Erythroblast (primary cell): ENCODE data around the gene CALN1.

Source experiments
- DNase-seq, 2 experiments: peaks; one replicate each; lab custom pipeline; 2025; lab: John Stamatoyannopoulos, UW
- GATA1 ChIP-seq: IDR thresholded peaks from 2 replicates; pipeline ENCODE4 v1.6.1; 2011; ENCODE audit warnings: low read depth, mild to moderate bottlenecking, control low read depth, low read length, moderate library complexity
- POLR2A ChIP-seq: IDR thresholded peaks from 2 replicates; pipeline ENCODE4 v1.6.1; 2011; ENCODE audit warnings: mild to moderate bottlenecking, low read length

CALN1 gene

DNA sequence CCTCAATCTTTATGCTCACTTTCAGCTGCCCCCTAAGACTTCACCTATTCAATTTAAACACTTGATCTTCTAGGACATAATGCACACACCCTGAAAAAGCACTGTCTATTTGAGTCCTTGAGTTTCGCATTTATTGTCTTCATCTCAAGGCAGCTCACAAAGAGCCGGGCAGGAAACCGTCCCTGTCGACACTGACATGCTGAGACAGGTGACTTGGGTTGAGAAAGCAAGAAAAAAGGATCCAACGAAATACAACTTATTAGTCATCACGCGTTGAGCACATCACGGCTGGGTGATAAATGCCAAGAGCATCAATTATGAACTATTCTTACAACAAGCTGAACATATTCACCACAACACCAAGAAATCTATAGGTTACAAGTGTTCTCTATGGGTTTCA lies 91.1 kb downstream of the CALN1 start:
- no peak for TF ChIP-seq GATA1
- TF ChIP-seq POLR2A: no peak
- DNase-seq: no peak

DNA sequence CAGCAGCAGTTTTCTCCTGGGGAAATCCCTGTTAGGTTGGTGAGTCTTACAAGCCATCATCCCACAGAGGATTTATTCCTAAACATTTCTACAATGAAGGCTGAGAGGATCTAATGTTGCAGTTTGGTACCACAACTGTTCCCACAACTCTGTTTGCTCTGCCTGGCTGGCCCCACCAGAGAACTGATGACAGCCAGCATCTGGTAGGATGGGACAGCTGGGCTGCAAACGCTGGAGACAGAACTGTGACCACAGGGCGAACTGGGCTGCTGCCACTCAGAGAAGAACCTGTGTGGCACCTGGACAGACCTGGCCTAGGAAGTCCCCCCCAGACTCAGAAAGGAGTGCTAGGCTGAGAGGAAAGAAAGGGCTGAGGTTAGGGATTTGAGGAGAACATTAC lies 94.8 kb downstream of the CALN1 start:
- no peak for DNase-seq
- no peak for TF ChIP-seq POLR2A
- TF ChIP-seq GATA1: no peak

DNA sequence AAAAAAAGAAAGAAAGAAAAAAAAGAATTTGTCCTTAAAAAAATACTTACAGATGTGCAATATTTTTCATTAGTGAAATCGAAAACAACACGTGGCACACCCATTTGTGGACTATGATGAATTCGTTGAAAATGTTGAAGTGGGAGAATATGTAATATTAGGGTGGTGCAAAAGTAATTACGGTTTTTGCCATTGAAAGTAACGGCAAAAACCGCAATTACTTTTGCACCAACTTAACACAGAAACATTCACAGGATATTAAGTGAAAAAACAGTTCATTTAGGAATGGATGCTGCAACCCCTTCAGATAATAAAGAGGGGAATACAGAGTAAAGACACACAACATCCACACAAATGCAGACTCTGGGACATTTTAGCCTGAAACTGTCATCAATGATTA lies 96.0 kb downstream of the CALN1 start:
- DNase-seq: no peak
- no peak for TF ChIP-seq GATA1

DNA sequence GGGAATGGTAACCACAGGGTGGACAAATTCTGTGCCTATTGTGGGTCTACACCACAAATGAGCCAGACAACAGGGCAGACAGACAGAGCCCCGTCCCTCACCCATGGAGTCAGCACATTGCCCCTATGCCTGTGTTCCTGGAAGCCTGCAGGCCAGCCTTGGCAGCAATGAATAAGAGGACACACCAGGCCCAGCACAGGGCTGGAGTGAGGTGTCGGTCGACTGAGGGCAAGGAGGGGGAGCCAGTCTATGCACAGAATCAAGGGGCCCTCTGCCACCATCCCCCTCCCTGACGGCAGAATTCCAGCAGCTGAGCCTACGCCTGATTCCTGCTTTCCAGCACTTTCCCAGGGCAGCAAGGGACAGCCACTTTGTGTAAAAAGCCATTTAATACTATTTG lies 98.2 kb downstream of the CALN1 start:
- TF ChIP-seq GATA1 (no peak), POLR2A (no peak)
- no peak for DNase-seq

DNA sequence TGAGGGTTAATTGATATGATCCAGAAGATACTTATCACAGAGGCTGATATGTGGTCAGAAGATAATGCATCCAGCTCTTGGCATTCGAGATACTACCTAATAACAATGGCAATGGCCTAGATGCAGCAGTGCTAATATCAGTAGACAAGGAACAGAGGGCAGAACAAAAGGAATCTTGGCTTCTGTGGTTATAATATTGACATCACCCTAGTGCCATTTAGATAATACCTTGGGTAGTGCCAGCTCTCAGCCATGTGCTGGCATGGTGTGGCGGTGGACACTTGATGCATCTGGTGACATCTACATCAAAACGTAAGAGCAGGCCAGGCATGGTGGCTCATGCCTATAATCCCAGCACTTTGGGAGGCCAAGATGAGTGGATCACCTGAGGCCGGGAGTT lies 101.8 kb downstream of the CALN1 start:
- TF ChIP-seq POLR2A (no peak), GATA1 (no peak)

DNA sequence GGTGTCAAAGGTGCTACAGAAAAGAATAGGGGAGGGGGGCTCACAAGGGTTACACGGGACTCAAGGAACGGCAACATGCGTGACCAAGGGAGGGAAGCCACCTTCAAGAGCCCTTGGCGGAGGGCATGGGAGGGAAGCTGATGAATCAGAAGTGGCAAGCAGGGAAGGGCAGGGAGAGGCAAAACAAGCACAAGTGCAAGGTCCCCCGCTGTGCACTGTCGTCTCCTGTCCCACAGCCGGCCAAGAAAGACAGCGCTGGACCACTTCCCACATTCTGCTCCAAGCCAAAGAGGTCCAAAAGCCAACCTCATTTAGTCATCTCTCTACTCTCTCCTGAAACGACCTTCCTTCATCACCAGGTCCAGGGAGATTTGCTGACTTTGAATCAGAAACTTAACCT lies 102.7 kb downstream of the CALN1 start:
- no peak for DNase-seq
- no peak for TF ChIP-seq GATA1
- TF ChIP-seq POLR2A: no peak

More for the DNA sequence above, 101.8 kb downstream of the CALN1 start:
- DNase-seq: no peak

DNA sequence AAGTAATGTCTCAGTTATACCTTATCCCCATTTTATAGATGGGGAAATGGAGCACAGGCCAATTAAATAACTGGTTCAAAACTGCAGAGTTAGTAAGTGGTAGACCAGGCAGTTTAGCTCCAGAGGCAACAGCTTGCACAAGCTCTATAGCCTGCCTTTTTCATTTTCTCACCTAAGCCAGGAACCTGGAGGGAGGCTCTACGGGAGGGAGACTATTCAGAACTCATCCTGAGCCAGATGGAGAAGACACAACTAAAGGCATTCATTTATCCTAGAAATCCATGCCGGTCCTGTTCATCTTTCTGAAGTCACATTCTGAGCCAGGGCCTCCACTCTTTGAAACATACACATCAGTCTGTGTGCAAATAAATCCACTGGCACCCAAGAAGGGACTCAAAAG lies 103.2 kb downstream of the CALN1 start:
- DNase-seq: no peak

DNA sequence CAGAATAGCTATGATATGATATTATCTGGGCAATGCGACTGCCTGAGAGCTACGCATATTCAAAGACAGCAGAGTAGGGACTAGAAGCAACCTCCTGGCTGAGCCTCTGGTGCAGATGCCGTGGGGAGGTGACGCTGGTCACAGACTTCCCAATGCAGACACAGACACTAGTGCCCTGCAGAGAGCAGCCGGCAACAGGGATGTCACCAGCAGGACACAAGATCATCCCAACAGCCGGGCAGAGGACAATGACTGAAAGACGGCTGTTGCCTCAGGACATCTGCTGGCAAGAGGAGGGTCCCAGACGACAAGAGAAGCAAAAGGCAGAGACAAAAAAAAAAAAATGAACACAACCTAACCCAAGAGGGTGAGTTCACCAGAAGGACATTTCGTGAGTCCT lies 104.6 kb downstream of the CALN1 start:
- DNase-seq: no peak

More for the DNA sequence above, 103.2 kb downstream of the CALN1 start:
- TF ChIP-seq GATA1 (no peak), POLR2A (no peak)

DNA sequence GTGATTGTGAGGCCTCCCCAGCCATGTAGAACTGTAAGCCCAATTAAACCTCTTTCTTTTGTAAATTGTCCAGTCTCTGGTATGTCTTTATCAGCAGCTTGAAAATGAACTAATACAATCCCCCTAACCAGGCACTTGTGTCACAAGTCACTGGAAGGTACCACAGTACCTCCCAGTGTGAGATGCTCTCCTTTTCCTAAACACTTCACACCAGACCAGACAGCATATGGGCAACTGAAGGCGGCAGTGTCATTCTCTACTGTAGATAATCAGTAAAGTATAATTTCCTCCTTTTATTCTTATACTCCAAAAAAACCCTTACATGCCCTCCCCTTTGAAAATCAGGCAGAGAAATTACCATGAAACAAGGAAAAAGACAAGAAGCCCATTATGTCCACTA lies 113.2 kb downstream of the CALN1 start:
- TF ChIP-seq GATA1 (no peak), POLR2A (no peak)
- DNase-seq: no peak

More for the DNA sequence above, 104.6 kb downstream of the CALN1 start:
- TF ChIP-seq GATA1 (no peak), POLR2A (no peak)

DNA sequence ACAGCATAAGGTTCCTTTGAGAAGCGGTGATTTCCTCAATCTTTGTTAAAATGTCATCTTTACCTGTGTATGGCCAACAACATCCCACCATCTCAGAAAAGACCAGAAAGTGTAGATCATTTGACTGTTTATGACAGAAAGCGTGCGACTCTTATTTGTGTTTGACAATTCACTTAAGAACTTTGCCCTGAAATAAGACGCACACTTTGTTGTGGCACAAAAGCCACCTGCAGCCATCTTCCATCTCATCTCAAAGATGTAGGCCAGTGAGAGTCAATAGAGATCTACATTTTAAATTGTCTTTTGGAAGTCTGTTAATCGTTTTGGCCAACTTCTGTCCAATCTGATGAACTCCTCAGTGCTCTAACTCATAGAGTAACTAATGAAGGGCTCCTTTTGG lies 114.0 kb downstream of the CALN1 start:
- no peak for DNase-seq
- TF ChIP-seq POLR2A (no peak), GATA1 (no peak)

DNA sequence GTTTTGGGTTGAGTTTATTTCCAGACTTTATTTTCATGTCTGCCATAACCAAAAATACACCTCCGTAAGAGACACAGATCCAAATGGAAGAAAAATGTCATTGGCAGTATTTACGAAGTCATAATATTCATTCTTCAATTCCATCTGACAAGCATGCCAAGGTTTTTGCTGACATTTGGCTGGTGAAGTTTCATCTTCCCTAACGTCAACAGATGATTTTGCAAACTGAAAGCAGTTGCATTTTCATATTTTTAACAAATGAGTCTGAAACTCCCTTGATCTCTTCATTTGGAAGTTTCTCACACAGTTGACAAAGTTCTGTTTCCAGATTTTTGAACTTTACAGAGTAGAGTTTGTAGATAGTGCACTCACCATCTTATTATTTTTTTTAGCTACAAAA lies 114.5 kb downstream of the CALN1 start:
- no peak for TF ChIP-seq POLR2A
- TF ChIP-seq GATA1: no peak
- no peak for DNase-seq

DNA sequence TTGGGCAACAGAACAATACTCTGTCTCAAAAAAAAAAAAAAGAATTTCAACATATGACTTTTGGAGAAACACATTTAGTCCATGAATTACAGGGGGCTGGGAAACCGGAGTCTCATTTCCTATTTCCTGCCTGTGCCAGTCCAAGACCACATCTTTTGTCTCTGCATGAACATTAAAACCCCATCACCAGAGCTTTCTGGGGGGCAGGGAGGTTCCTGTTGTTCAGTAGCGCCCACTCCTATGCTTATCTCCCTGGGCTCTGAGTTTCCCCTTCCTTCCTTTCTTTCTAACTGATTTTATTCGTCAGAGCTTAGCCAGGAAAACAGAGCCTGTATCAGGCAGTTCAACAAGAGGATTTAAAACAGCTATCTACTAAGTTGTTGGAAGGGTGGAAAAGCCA lies 119.3 kb downstream of the CALN1 start:
- DNase-seq: no peak
- TF ChIP-seq GATA1: no peak
- no peak for TF ChIP-seq POLR2A

DNA sequence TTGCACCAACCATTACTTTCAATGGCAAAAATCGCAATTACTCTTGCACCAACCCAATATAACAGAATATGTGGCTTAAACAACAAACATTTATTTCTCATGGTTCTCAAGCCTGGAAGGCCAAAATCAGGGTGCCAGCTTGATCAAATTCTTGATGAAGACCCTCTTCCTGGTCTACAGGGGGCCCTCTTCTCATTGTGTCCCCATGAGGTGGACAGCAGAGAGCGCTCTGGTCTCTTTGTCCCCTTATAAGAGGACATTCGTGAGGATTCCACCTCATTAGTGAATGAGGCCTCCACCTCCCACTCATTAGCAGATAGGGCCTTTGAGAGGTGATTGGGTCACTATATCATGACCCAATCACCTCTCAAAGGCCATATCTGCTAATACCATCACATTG lies 120.0 kb downstream of the CALN1 start:
- DNase-seq: no peak
- no peak for TF ChIP-seq POLR2A

DNA sequence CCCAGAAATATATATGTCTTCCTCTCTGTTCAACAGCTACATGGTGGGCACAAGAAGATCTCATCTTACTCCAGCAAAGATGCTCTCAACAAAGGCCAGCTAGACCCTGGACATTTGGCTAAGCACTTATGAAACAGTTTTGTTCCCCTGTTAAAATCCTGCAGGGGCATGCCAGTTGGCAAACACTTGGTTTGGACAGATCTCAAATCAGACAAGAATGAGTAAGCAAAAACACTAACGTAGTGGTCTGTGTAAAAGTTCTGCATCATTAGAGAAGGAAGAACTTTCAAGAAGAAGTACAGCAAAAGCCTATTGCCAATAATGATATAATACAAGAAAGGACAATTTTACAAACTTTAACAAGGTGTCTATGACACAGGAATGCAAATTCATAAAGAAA lies 125.6 kb downstream of the CALN1 start:
- DNase-seq: no peak
- TF ChIP-seq GATA1 (no peak), POLR2A (no peak)

DNA sequence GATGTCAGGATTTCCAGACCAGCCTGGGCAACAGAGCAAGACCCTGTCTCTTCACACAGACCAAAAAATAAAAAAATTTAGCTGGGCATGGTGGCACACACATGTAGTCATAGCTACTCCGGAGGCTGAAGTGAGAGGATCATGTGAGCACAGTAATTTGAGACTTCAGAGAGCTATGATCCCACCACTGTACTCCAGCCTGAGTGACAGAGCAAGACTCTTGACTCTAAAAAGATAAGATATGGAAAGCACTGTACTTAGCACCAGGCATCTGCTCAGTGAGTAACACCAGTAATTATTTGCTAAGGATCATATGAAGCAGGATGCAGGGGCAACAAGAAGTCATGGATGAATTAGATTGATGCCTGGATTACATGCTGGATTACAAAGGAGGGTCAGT lies 128.8 kb downstream of the CALN1 start:
- DNase-seq: no peak
- TF ChIP-seq GATA1: no peak
- TF ChIP-seq POLR2A: no peak

DNA sequence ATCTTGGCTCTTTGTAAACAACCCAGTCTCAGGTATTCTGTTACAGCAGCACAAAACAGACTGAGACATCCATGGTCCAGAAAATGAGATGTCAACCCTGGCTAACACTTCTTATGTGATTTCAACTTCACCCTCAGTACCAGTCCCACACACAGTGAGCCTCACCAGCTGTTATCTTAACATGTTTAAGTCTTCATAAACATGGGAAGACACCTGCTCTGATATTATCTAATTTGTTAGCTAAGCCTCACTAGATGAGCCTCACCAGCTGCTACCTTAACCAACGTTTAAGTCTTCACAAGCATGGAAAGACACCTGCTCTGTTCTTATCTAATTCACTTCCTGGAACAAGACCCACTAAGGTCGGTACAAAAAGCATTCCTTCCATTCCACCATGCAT lies 130.8 kb downstream of the CALN1 start:
- no peak for DNase-seq
- no peak for TF ChIP-seq GATA1
- TF ChIP-seq POLR2A: no peak

DNA sequence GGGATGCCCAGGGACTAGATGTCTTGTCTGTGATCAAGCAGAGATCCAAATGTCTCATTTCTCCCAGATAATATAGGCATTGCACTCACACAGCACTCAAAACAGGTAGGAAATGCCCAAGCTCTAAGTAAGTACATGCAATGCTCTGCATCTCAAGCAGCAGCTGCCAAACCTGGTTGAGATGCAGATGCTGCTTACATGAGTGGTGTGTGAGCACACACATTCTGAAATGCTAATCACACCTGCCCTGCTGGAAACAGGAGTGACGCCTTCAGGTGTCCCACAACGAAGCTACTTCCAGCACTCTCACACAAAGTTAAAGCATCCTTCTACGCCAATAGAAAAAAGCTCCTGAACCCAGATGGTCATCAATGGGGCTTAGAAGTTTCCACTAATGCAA lies 132.9 kb downstream of the CALN1 start:
- no peak for DNase-seq

More for the DNA sequence above, 132.9 kb downstream of the CALN1 start:
- no peak for TF ChIP-seq POLR2A
- no peak for TF ChIP-seq GATA1
